VCaP (cell line): Measurements from ENCODE around the gene SOWAHD.
A peak's percentile ranks its signal among the peaks of the same experiment; 100 is the strongest.
"Not testable (repeated sequence)": the region's sequence is repeated elsewhere in the genome, so short reads cannot be mapped to it uniquely, and the experiment has no call there.

Source experiments
- H3K27ac ChIP-seq: fragments of 450-650 bp; 2 replicates; pipeline ENCODE4 v1.5.1; 2017
- TF ChIP-seq, protein P1 (sequence below): fragments of 450-650 bp; conservative IDR thresholded peaks from 2 replicates; pipeline ENCODE4 v1.5.1; 2017; ENCODE audit warnings: mild to moderate bottlenecking, moderate library complexity

The SOWAHD gene

DNA sequence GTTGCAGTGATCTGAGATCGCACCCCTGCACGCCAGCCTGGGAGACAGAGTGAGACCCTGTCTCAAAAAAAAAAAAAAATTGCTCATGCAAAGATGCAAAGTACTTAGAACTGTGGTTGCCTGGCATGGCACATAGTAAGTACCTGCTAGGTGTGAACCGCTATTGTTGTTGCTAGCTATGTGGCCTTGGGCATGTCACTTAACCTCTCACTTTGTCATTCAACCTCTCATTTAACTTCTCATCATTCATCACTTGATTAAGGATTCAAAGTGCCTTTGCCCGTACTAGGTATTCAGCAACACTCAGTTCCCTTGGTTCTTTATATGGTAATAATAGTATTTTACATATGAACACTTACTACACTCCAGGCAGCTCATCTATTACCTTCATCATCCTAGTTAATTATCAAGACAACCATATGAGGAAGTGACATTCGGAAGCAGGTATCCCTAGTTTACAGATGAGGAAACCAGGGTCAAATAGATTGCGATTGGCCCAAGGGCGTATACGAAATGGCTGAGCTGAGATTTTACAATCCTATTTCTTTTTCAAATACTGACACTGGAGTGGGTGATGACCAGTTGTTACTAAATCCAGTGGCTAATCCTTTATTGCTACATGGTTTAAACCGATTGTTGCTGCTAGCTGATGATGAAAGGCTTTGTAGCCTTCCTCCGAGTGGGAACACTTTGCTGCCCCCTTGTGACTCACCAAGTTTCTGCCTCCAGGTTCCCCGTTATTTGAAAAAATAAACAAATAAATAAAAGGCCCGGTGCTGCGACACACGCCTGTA lies 28.8 kb upstream of the SOWAHD start:
- H3K27ac ChIP-seq, result no peak overlapping the region
- TF ChIP-seq, protein P1, sequence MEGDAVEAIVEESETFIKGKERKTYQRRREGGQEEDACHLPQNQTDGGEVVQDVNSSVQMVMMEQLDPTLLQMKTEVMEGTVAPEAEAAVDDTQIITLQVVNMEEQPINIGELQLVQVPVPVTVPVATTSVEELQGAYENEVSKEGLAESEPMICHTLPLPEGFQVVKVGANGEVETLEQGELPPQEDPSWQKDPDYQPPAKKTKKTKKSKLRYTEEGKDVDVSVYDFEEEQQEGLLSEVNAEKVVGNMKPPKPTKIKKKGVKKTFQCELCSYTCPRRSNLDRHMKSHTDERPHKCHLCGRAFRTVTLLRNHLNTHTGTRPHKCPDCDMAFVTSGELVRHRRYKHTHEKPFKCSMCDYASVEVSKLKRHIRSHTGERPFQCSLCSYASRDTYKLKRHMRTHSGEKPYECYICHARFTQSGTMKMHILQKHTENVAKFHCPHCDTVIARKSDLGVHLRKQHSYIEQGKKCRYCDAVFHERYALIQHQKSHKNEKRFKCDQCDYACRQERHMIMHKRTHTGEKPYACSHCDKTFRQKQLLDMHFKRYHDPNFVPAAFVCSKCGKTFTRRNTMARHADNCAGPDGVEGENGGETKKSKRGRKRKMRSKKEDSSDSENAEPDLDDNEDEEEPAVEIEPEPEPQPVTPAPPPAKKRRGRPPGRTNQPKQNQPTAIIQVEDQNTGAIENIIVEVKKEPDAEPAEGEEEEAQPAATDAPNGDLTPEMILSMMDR, result peak; percentile 63

DNA sequence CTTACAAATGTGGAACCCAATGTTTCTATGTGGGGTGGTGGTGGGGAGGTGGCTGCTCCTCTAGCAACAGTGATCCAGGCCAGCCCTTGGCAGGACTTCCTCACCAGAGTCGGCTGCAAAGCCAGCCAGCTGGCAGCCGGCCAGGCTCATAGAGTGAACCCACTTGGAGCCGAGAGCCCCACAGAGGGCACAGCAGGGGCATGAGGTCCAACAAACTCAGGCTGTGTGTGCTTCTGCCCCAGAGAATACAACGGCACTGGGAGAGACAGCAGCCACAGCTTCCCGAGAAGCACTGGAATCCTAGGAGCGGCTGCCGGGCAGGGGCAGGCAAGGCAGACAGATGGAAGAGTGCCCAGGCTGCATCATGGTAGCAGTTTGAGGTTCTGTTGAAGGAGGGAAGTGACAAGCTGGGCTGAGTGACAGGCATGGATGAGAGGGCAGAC lies 23.5 kb upstream of the SOWAHD start:
- TF ChIP-seq, protein P1, result no peak
- H3K27ac ChIP-seq, result no peak overlapping the region

DNA sequence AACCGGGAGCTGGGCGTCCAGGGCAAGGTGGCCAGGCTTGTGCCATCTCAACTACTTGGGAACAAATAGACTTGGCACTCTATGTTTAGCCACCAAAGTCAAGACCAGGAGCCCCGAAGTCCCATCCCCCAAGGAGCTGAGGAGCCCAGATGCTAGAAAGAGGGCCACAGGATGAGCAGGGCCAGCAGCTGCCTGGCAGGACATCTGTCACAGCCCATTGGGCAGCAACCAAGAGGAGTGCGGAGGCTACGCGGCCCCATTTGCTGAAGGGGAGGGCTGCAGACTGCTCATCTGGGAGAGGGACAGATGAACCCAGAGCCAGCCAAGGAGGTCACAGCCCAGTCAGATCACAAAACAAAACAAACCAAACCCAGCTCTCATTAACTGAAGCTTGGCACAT lies 22.9 kb upstream of the SOWAHD start:
- TF ChIP-seq, protein P1, result no peak
- H3K27ac ChIP-seq, result no peak overlapping the region

DNA sequence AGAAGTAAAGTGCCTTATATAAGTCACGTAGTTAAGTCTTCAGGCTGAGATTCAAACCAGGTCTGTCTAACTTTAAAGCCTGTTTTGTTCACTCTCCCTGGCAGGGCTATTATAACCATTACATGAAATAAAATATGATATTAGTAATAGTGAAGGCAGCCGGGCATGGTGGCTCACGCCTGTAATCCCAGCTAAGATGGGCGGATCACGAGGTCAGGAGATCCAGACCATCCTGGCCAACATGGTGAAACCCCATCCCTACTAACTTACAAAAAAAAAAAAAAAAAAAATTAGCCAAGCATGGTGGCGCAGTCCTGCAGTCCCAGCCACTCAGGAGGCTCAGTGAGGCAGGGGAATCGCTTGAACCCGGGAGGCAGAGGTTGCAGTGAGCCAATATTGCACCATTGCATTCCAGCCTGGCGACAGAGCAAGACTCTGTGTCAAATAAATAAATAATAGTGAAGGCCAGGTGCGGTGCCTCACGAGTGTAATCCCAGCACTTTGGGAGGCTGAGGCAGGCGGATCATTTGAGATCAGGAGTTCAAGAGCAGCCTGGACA lies 22.1 kb upstream of the SOWAHD start:
- H3K27ac ChIP-seq, result no peak overlapping the region
- TF ChIP-seq, protein P1, result no peak

DNA sequence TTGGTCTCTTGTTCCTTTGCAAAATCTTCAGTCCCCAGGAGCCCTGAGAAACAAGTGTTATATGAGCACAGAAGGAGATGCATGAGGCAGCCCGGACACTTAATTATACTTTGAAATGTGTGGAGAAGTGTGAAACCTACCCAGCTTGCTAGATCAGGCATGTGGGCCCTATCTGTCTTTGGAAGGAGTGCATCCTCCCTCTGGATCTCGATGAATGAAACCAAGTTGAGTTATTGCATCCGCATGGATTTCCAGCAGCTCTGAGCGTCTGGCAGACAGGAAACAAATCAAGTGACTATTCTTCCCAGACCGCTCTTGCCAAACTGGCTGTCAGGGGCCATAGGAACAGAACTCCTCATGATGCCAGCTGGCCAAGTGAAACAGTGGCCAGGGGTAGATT lies 19.6 kb upstream of the SOWAHD start:
- TF ChIP-seq, protein P1, result no peak
- H3K27ac ChIP-seq, result no peak overlapping the region

DNA sequence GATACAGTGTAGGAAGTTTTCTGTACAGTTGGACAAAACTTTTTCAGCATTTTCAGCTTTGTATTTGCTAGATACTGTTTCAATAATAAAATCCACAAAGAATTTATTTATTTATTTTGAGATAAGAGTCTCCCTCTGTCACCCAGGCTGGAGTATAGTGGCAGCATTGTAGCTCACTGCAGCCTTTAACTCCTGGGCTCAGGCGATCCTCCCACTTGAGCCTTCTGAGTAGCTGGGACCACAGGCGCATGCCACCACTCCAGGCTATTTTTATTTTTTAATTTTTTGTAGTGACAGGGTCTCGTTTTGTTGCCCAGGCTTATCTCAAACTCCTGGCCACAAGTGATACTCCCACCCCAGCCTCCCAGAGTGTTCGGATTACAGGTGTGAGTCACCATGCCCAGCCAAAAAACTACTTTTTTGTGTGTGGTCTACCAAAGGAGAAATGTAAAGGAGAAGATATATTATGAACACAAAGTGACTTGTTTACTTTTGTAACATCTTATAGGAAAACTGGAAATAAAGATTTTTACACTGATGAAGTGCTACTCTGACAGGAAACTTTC lies 13.0 kb upstream of the SOWAHD start:
- no peak overlapping the region for H3K27ac ChIP-seq
- TF ChIP-seq, protein P1, result no peak

DNA sequence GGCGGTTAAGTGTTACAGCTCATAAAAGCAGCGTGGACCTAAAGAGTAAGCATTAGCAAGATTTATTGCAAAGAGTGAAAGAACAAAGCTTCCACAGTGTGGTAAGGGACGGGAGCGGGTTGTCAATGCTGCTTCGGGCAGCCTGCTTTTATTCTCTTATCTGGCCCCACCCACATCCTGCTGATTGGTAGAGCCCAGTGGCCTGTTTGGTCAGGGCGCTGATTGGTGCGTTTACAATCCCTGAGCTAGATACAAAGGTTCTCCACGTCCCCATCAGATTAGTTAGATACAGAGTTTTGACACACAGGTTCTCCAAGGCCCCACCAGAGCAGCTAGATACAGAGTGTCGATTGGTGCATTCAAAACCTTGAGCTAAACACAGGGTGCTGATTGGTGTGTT lies 8.3 kb upstream of the SOWAHD start:
- not testable (repeated sequence) for H3K27ac ChIP-seq

DNA sequence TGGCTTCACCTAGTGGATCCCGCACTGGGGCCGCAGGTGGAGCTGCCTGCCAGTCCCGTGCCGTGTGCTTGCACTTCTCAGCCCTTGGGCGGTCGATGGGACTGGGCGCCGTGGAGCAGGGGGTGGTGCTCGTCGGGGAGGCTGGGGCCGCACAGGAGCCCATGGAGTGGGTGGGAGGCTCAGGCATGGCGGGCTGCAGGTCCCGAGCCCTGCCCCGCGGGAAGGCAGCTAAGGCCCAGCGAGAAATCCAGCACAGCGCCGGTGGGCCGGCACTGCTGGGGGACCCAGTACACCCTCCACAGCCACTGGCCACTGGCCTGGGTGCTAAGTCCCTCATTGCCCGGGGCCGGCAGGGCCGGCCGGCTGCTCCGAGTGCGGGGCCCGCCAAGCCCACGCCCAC lies 7.6 kb upstream of the SOWAHD start:
- not testable (repeated sequence) for H3K27ac ChIP-seq
